SK-N-SH (cell line): ENCODE measurements around the gene ZNF280C. TPM values are rescaled to one million over a fixed set of nuclear protein-coding genes. Genes with fewer than 3 reads are reported as not detected.

Source experiments
- CTCF ChIA-PET: fragments of 300-600, 350-600 bp; formaldehyde crosslinking; extraction: SDS; loops from one replicate; lab custom pipeline; 2021; lab: Yijun Ruan, JAX
- POLR2A ChIA-PET: fragments of 350-600 bp; sonication (Branson Sonifier 250); formaldehyde crosslinking; extraction: SDS; loops from one replicate; lab custom pipeline; 2020; ENCODE audit warnings: antibody characterized with exemption, inconsistent platforms; lab: Yijun Ruan, JAX
- DNase-seq: peaks from one replicate; pipeline ENCODE4 v3.0.0; 2012
- H2AFZ ChIP-seq: fragments of 200-600 bp; sonication (generic); 2 replicates; pipeline ENCODE4 v1.8.1; 2016; ENCODE audit warnings: antibody characterized with exemption, mild to moderate bottlenecking, low read depth
- H3F3A ChIP-seq: fragments of 200-600 bp; sonication (generic); replicated peaks from 2 replicates; pipeline ENCODE3; 2016; ENCODE audit warnings: antibody characterized with exemption, mild to moderate bottlenecking; ENCODE audit not compliant: insufficient read depth
- H3K27ac ChIP-seq, 2 experiments: fragments of 200-500 bp in 1 of 2; fragments of 200-600 bp in 1 of 2; sonication (Bioruptor generic) in 1 of 2; sonication (generic), shearing (Covaris generic) in 1 of 2; 2 replicates each; pipeline versions ENCODE4 v1.5.1 to v1.6.1; 2014 to 2016; ENCODE audit warnings: low read depth in 2 of 2, inconsistent platforms in 1 of 2, low read length in 1 of 2, mild to moderate bottlenecking in 1 of 2, mixed read lengths in 1 of 2
- H3K27me3 ChIP-seq: fragments of 200-600 bp; sonication (generic), shearing (Covaris generic); 2 replicates; pipeline ENCODE4 v1.6.1; 2016; ENCODE audit warnings: mixed run types; ENCODE audit not compliant: insufficient read depth
- H3K36me3 ChIP-seq, 2 experiments: fragments of 200-500 bp in 1 of 2; fragments of 200-600 bp in 1 of 2; sonication (Bioruptor generic) in 1 of 2; sonication (generic) in 1 of 2; replicated peaks in 1 of 2; 2 replicates each; pipeline versions ENCODE3 to v1.5.1; 2014 to 2016; ENCODE audit warnings: low read length in 1 of 2, mild to moderate bottlenecking in 1 of 2; ENCODE audit not compliant: insufficient read depth in 2 of 2, control insufficient read depth in 1 of 2
- H3K4me1 ChIP-seq, 2 experiments: fragments of 200-500 bp in 1 of 2; fragments of 200-600 bp in 1 of 2; sonication (Bioruptor generic) in 1 of 2; sonication (generic), shearing (Covaris generic) in 1 of 2; 2 replicates each; pipeline versions ENCODE4 v1.5.1 to v1.6.1; 2014 to 2016; ENCODE audit warnings: low read depth in 1 of 2, low read length in 1 of 2, mixed run types in 1 of 2; ENCODE audit not compliant: insufficient read depth in 2 of 2, control insufficient read depth in 1 of 2
- H3K4me2 ChIP-seq: fragments of 200-600 bp; sonication (generic), shearing (Covaris generic); 2 replicates; pipeline ENCODE4 v1.6.1; 2017; ENCODE audit warnings: mixed run types
- H3K4me3 ChIP-seq, 2 experiments: fragments of 200-500 bp in 1 of 2; fragments of 200-600 bp in 1 of 2; sonication (Bioruptor generic) in 1 of 2; sonication (generic), shearing (Covaris generic) in 1 of 2; 2 replicates each; pipeline versions ENCODE4 v1.5.1 to v1.8.1; 2014 to 2016; ENCODE audit warnings: low read depth in 2 of 2, inconsistent platforms in 1 of 2, low read length in 1 of 2, mild to moderate bottlenecking in 1 of 2, mixed read lengths in 1 of 2, moderate library complexity in 1 of 2
- H3K79me2 ChIP-seq: fragments of 200-600 bp; sonication (generic); 2 replicates; pipeline ENCODE4 v1.8.1; 2017; ENCODE audit warnings: mild to moderate bottlenecking; ENCODE audit not compliant: insufficient read depth
- H3K9ac ChIP-seq: fragments of 200-600 bp; sonication (generic); 2 replicates; pipeline ENCODE4 v1.6.1; 2017; ENCODE audit warnings: mixed run types
- H3K9me2 ChIP-seq: fragments of 200-600 bp; sonication (generic); 2 replicates; pipeline ENCODE4 v1.6.1; 2017; ENCODE audit warnings: mixed run types
- H3K9me3 ChIP-seq: fragments of 200-600 bp; sonication (generic); 2 replicates; pipeline ENCODE4 v1.6.1; 2017; ENCODE audit warnings: mixed run types, mild to moderate bottlenecking, moderate library complexity
- H4K20me1 ChIP-seq: fragments of 200-600 bp; sonication (generic); 2 replicates; pipeline ENCODE4 v1.6.1; 2017; ENCODE audit warnings: mild to moderate bottlenecking, mixed run types; ENCODE audit not compliant: insufficient read depth
- ELF1 ChIP-seq: IDR thresholded peaks from 2 replicates; pipeline ENCODE4 v1.4.0; 2012
- EP300 ChIP-seq, 2 experiments: IDR thresholded peaks; 2 replicates each; pipeline versions ENCODE4 v1.4.0 to v1.6.1; 2012; ENCODE audit warnings: borderline replicate concordance in 1 of 2, low read depth in 1 of 2, low read length in 1 of 2
- FOXJ3 ChIP-seq: sonication (generic); formaldehyde crosslinking; IDR thresholded peaks from 2 replicates; pipeline ENCODE4 v1.5.1; 2020; ENCODE audit warnings: mild to moderate bottlenecking, missing genetic modification reagents
- GATA2 ChIP-seq: sonication (generic); formaldehyde crosslinking; IDR thresholded peaks from 2 replicates; pipeline ENCODE4 v1.5.0; 2020; ENCODE audit warnings: mild to moderate bottlenecking, missing genetic modification reagents
- IRF3 ChIP-seq: fragments of 150-350 bp; IDR thresholded peaks from 2 replicates; pipeline ENCODE4 v1.6.1; 2016; ENCODE audit warnings: mild to moderate bottlenecking, low read depth, low read length
- JUND ChIP-seq: IDR thresholded peaks from 2 replicates; pipeline ENCODE4 v1.4.0; 2012
- MEF2A ChIP-seq: IDR thresholded peaks from 2 replicates; pipeline ENCODE4 v1.4.0; 2012; ENCODE audit warnings: low read depth, borderline replicate concordance
- MXI1 ChIP-seq: IDR thresholded peaks from 2 replicates; pipeline ENCODE4 v1.6.1; 2012; ENCODE audit warnings: mild to moderate bottlenecking, low read depth, low read length, improper control_type of control experiment
- POLR2AphosphoS5 ChIP-seq: IDR thresholded peaks from 2 replicates; pipeline ENCODE4 v1.6.1; 2012; ENCODE audit warnings: low read depth, low read length
- RAD21 ChIP-seq: IDR thresholded peaks from 2 replicates; pipeline ENCODE4 v1.6.1; 2012; ENCODE audit warnings: mild to moderate bottlenecking, low read length
- REST ChIP-seq: IDR thresholded peaks from 2 replicates; pipeline ENCODE4 v1.6.1; 2012; ENCODE audit warnings: mild to moderate bottlenecking, low read depth, low read length, moderate library complexity
- RFX5 ChIP-seq: IDR thresholded peaks from 2 replicates; pipeline ENCODE4 v1.6.1; 2012; ENCODE audit warnings: mild to moderate bottlenecking, improper control_type of control experiment, low read length
- USF2 ChIP-seq: fragments of 150-350 bp; IDR thresholded peaks from 2 replicates; pipeline ENCODE4 v1.6.1; 2017; ENCODE audit warnings: antibody characterized with exemption, low read length, low read depth, borderline replicate concordance
- YY1 ChIP-seq: IDR thresholded peaks from 2 replicates; pipeline ENCODE4 v1.4.0; 2012; ENCODE audit warnings: low read depth, mild to moderate bottlenecking
- WGBS: methylation state at CpG from one replicate; pipeline ENCODE4 v1.1.6; 2017; ENCODE audit warnings: low lambda C conversion rate; 5-methylcytosine and 5-hydroxymethylcytosine counted together
- polyA plus RNA-seq, 3 experiments: library from polyadenylated mRNA; depleted of rRNA; stranded (reverse); fragments of >200 nt; gene quantifications; 2 replicates each; pipeline ENCODE4 v1.2.3, GENCODE V29; 2012
- TF ChIP-seq, protein P1 (sequence below): fragments of 200-600 bp; sonication (generic); IDR thresholded peaks from 2 replicates; pipeline ENCODE4 v1.6.1; 2017; ENCODE audit warnings: antibody characterized with exemption, mild to moderate bottlenecking, moderate library complexity

ZNF280C gene
- polyA plus RNA-seq, 1 of the 3 experiments (the other 2 are of a cell fraction), result 2.7 TPM

GRCh38 chrX:130170752-130171445 lies 97.8 kb downstream of the ZNF280C start:
- Histone ChIP-seq H2AFZ (no peak overlapping the region; the same call in 1 of the 2 replicates), H3K4me2 (peak overlapping the region; percentile 71)
- peak; percentile 83 for DNase-seq

DNA sequence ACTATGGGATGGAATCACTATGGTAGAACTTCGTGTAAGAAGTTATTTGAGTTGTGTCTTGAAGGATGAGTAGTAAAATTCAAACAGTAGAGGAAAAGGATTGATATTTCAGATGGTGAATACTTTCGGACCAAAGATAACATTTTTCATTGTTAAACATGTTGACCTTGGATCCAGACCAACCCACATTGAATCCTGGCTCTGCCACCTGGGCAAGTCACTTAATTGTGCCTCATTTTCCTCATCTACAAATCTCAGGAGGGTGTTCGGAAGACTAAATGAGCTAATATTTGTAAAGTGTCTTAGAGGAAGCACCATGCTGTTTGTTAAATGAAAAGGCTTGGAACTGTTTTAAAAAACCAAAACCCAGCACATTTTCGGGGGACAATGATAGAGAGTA lies 101.7 kb downstream of the ZNF280C start:
- H3K4me3 ChIP-seq, result peak overlapping the region; percentile 83 to 91
- no peaks in the 10 kb centered on the region for H4K20me1 ChIP-seq
- H3K9ac ChIP-seq, result no peak overlapping the region
- no peaks in the 10 kb centered on the region for H3K9me3 ChIP-seq
- DNase-seq, result no peak
- H2AFZ ChIP-seq, result no peak overlapping the region
- no peaks in the 10 kb centered on the region for H3K9me2 ChIP-seq
- H3K4me2 ChIP-seq, result peak overlapping the region; percentile 94
- POLR2A ChIA-PET, result no interaction called here
- peaks cover 4% of the 10 kb centered on the region for H3F3A ChIP-seq
- no peak overlapping the region; a peak in 1 of 4 replicates for H3K27ac ChIP-seq
- H3K27me3 ChIP-seq, result no peaks in the 10 kb centered on the region
- H3K36me3 ChIP-seq, result no peaks in the 10 kb centered on the region
- peaks cover 31% of the 10 kb centered on the region for H3K79me2 ChIP-seq
- CTCF ChIA-PET, result no interaction called here
- peaks cover 0 to 12% of the 10 kb centered on the region in 2 experiments; a peak in 2 of 4 replicates for H3K4me1 ChIP-seq
- WGBS, result 47% methylated on average over 4 of the region's 4 CpGs
- TF ChIP-seq USF2, result no peak
- TF ChIP-seq MEF2A, result no peak
- TF ChIP-seq GATA2, result no peak
- TF ChIP-seq POLR2AphosphoS5, result no peak
- no peak for TF ChIP-seq FOXJ3 (CRISPR knock-in tag)
- TF ChIP-seq IRF3, result no peak
- TF ChIP-seq, protein P1, sequence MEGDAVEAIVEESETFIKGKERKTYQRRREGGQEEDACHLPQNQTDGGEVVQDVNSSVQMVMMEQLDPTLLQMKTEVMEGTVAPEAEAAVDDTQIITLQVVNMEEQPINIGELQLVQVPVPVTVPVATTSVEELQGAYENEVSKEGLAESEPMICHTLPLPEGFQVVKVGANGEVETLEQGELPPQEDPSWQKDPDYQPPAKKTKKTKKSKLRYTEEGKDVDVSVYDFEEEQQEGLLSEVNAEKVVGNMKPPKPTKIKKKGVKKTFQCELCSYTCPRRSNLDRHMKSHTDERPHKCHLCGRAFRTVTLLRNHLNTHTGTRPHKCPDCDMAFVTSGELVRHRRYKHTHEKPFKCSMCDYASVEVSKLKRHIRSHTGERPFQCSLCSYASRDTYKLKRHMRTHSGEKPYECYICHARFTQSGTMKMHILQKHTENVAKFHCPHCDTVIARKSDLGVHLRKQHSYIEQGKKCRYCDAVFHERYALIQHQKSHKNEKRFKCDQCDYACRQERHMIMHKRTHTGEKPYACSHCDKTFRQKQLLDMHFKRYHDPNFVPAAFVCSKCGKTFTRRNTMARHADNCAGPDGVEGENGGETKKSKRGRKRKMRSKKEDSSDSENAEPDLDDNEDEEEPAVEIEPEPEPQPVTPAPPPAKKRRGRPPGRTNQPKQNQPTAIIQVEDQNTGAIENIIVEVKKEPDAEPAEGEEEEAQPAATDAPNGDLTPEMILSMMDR, result no peak
- TF ChIP-seq REST, result no peak
- TF ChIP-seq RFX5, result no peak
- TF ChIP-seq RAD21, result no peak
- no peak for TF ChIP-seq JUND

More at GRCh38 chrX:130170752-130171445, 97.8 kb downstream of the ZNF280C start:
- no peaks in the 10 kb centered on the region for H4K20me1 ChIP-seq
- peaks cover 8 to 21% of the 10 kb centered on the region in 2 experiments; a peak in 2 of 4 replicates for H3K4me1 ChIP-seq
- no peaks in the 10 kb centered on the region for H3K79me2 ChIP-seq
- no peaks in the 10 kb centered on the region; the same call in 1 of the 2 replicates for H3K27me3 ChIP-seq
- peak overlapping the region; percentile 51 to 56 for H3K4me3 ChIP-seq
- peaks cover 8% of the 10 kb centered on the region for H3F3A ChIP-seq
- peak overlapping the region in 1 of 2 experiments; percentile 94; a peak in 2 of 4 replicates for H3K27ac ChIP-seq
- ChIA-PET CTCF (interaction anchor here (1.3 to 3.5 kb wide), 4 partner anchors 21 to 90 kb away, joined by 3 to 21 read pairs (median 4); no protein-coding TSS in a partner anchor), POLR2A (interaction anchor here (0.9 to 2.0 kb wide), 7 partner anchors 9 to 91 kb away, joined by 3 to 6 read pairs (median 4); no protein-coding TSS in a partner anchor)
- 19% methylated on average over 25 of the region's 36 CpGs for WGBS
- no peaks in the 10 kb centered on the region for H3K9me3 ChIP-seq
- H3K9ac ChIP-seq, result no peak overlapping the region
- H3K36me3 ChIP-seq, result no peaks in the 10 kb centered on the region
- TF ChIP-seq EP300 (IDR thresholded peaks at IDR 0.05; ENCODE audit: borderline replicate concordance in 1 of 2, low read depth in 1 of 2, low read length in 1 of 2) (peak in 1 of 2 experiments; percentile 3; a peak in 1 of 4 replicates), YY1 (no peak), MXI1 (peak; percentile 53; the same call in 1 of the 2 replicates), IRF3 (no peak), ELF1 (no peak), JUND (no peak), GATA2 (peak; percentile 36), RFX5 (0 out of 2 replicates have a peak, but pooled peaks have one; percentile 50)
- H3K9me2 ChIP-seq, result no peaks in the 10 kb centered on the region
